Endodermal cell (in vitro differentiated cells): ENCODE results near the gene SMIM12. TPM values are rescaled to one million over a fixed set of nuclear protein-coding genes. Genes with fewer than 3 reads are reported as not detected.

Experiments
- DNase-seq: peaks from one replicate; pipeline ENCODE4 v3.0.0-alpha.2; 2017
- H3K27ac ChIP-seq: 2 replicates; pipeline ENCODE4 v1.5.1; 2013; ENCODE audit warnings: mild to moderate bottlenecking, low read depth, low read length, moderate library complexity
- H3K27me3 ChIP-seq: 2 replicates; pipeline ENCODE4 v1.6.1; 2013; ENCODE audit warnings: mild to moderate bottlenecking, low read length, moderate library complexity; ENCODE audit not compliant: insufficient read depth, control insufficient read depth, poor library complexity, severe bottlenecking
- H3K36me3 ChIP-seq: 2 replicates; pipeline ENCODE4 v1.7.0; 2013; ENCODE audit warnings: mild to moderate bottlenecking, low read length, moderate library complexity; ENCODE audit not compliant: control insufficient read depth, insufficient read depth
- H3K4me1 ChIP-seq: one replicate; pipeline ENCODE4 v1.7.0; 2013; ENCODE audit warnings: low read length; ENCODE audit not compliant: control insufficient read depth, insufficient read depth
- H3K4me3 ChIP-seq: 2 replicates; pipeline ENCODE4 v1.5.1; 2013; ENCODE audit warnings: mild to moderate bottlenecking, low read length, moderate library complexity
- H3K9ac ChIP-seq: 2 replicates; pipeline ENCODE4 v1.6.1; 2013; ENCODE audit warnings: mild to moderate bottlenecking, low read length, moderate library complexity; ENCODE audit not compliant: poor library complexity, severe bottlenecking; ENCODE audit errors: extremely low read depth
- H3K9me3 ChIP-seq: 2 replicates; pipeline ENCODE4 v1.6.1; 2013; ENCODE audit warnings: mild to moderate bottlenecking, low read length, moderate library complexity; ENCODE audit not compliant: control insufficient read depth
- H3K27ac Mint-ChIP-seq: 2 replicates; pipeline ENCODE4 v1.8.0; 2020; ENCODE audit warnings: mixed read lengths
- H3K27me3 Mint-ChIP-seq: 2 replicates; pipeline ENCODE4 v1.8.0; 2021; ENCODE audit warnings: mild to moderate bottlenecking, mixed read lengths; ENCODE audit not compliant: insufficient read depth
- H3K36me3 Mint-ChIP-seq: 2 replicates; pipeline ENCODE4 v1.8.0; 2020; ENCODE audit warnings: low read depth, mixed read lengths
- H3K4me1 Mint-ChIP-seq: 2 replicates; pipeline ENCODE4 v1.8.0; 2020; ENCODE audit warnings: mixed read lengths
- H3K4me3 Mint-ChIP-seq: 2 replicates; pipeline ENCODE4 v1.8.0; 2020; ENCODE audit warnings: mild to moderate bottlenecking, moderate library complexity, mixed read lengths
- H3K9me3 Mint-ChIP-seq: 2 replicates; pipeline ENCODE4 v1.8.0; 2020; ENCODE audit warnings: mild to moderate bottlenecking, mixed read lengths
- WGBS, 2 experiments: methylation state at CpG; one replicate each; pipeline versions ENCODE4 v1.1.5 to v1.1.7; 2013; ENCODE audit warnings: missing lambda C conversion rate in 2 of 2, mixed read lengths in 1 of 2; ENCODE audit not compliant: insufficient coverage in 1 of 2, insufficient read length in 1 of 2; 5-methylcytosine and 5-hydroxymethylcytosine counted together
- total RNA-seq, 2 donors: library from RNA; stranded (reverse); fragmentation: NEBNext Ultra II Directional in 1 of 2; extraction: Animal tissue kit (Norgen Biotek cat#: 25700) in 1 of 2; gene quantifications; 2 replicates in 1 of 2; 3 replicates in 1 of 2; pipeline ENCODE4 v1.2.1, GENCODE V29; 2021
- TF ChIP-seq, protein P1 (sequence below): fragments of 200-600 bp; sonication (generic); conservative IDR thresholded peaks from 2 replicates; pipeline ENCODE4 v1.5.0; 2021; ENCODE audit warnings: antibody characterized with exemption, mild to moderate bottlenecking

SMIM12 gene
- total RNA-seq, 2 donors from 2014 or later: 43.0 to 47.6 TPM

- WGBS, 2 experiments: 74 to 100% methylated on average over 2 to 9 of the region's 9 CpGs
- Mint-ChIP-seq H3K27ac (no peak overlapping the region), H3K4me3 (no peak overlapping the region), H3K36me3 (no peaks in the 10 kb centered on the region), H3K9me3 (no peaks in the 10 kb centered on the region), H3K27me3 (peaks cover 28% of the 10 kb centered on the region), H3K4me1 (no peaks in the 10 kb centered on the region)
- peak; percentile 65 for DNase-seq
- TF ChIP-seq, protein P1, sequence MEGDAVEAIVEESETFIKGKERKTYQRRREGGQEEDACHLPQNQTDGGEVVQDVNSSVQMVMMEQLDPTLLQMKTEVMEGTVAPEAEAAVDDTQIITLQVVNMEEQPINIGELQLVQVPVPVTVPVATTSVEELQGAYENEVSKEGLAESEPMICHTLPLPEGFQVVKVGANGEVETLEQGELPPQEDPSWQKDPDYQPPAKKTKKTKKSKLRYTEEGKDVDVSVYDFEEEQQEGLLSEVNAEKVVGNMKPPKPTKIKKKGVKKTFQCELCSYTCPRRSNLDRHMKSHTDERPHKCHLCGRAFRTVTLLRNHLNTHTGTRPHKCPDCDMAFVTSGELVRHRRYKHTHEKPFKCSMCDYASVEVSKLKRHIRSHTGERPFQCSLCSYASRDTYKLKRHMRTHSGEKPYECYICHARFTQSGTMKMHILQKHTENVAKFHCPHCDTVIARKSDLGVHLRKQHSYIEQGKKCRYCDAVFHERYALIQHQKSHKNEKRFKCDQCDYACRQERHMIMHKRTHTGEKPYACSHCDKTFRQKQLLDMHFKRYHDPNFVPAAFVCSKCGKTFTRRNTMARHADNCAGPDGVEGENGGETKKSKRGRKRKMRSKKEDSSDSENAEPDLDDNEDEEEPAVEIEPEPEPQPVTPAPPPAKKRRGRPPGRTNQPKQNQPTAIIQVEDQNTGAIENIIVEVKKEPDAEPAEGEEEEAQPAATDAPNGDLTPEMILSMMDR: peak; percentile 31
- no peaks in the 10 kb centered on the region for H3K36me3 ChIP-seq
- H3K9ac ChIP-seq: no peak overlapping the region
- no peak overlapping the region for H3K27ac ChIP-seq
- H3K27me3 ChIP-seq: peaks cover 16% of the 10 kb centered on the region
- no peaks in the 10 kb centered on the region for H3K9me3 ChIP-seq
- no peak overlapping the region for H3K4me3 ChIP-seq
- peaks cover 2% of the 10 kb centered on the region for H3K4me1 ChIP-seq
Measured at GRCh38 chr1:34879230-34879629, 19.7 kb upstream of the SMIM12 start.

- Mint-ChIP-seq H3K4me1 (no peaks in the 10 kb centered on the region), H3K27me3 (peaks cover 25% of the 10 kb centered on the region), H3K36me3 (no peaks in the 10 kb centered on the region), H3K9me3 (no peaks in the 10 kb centered on the region), H3K27ac (no peak overlapping the region), H3K4me3 (no peak overlapping the region)
- Histone ChIP-seq H3K4me1 (peaks cover 2% of the 10 kb centered on the region), H3K27me3 (peaks cover 18% of the 10 kb centered on the region), H3K27ac (no peak overlapping the region), H3K9me3 (no peaks in the 10 kb centered on the region), H3K4me3 (no peak overlapping the region), H3K9ac (no peak overlapping the region), H3K36me3 (no peaks in the 10 kb centered on the region)
- TF ChIP-seq, protein P1: no peak
- DNase-seq: peak; percentile 20
- 82 to 92% methylated on average over 6 to 7 of the region's 7 CpGs for WGBS, 2 experiments
Measured at GRCh38 chr1:34876406-34876805, 16.9 kb upstream of the SMIM12 start.

GRCh38 chr1:34874296-34874952, 14.9 kb upstream of the SMIM12 start:
- Mint-ChIP-seq H3K27me3 (peaks cover 25% of the 10 kb centered on the region), H3K27ac (no peak overlapping the region)
- H3K27me3 ChIP-seq: peaks cover 18% of the 10 kb centered on the region

More at GRCh38 chr1:34874296-34874952, 14.9 kb upstream of the SMIM12 start:
- TF ChIP-seq, protein P1: no peak
- Mint-ChIP-seq H3K4me3 (no peak overlapping the region), H3K4me1 (no peaks in the 10 kb centered on the region), H3K36me3 (no peaks in the 10 kb centered on the region), H3K9me3 (no peaks in the 10 kb centered on the region)
- H3K4me3 ChIP-seq: no peak overlapping the region
- H3K27ac ChIP-seq: no peak overlapping the region
- no peak for DNase-seq
- no peaks in the 10 kb centered on the region for H3K36me3 ChIP-seq
- 78% methylated on average over 4 of the region's 4 CpGs; no CpG with 5 or more reads in 1 of the 2 experiments for WGBS, 2 experiments
- no peak overlapping the region for H3K9ac ChIP-seq
- H3K4me1 ChIP-seq: peaks cover 2% of the 10 kb centered on the region
- H3K9me3 ChIP-seq: no peaks in the 10 kb centered on the region
